Mesothelial cell of epicardium (in vitro differentiated cells): ENCODE measurements around the gene R3HDM2. TPM values are rescaled to one million over a fixed set of nuclear protein-coding genes. Genes with fewer than 3 reads are reported as not detected.

Source experiments
- DNase-seq, 2 experiments: peaks; one replicate each; pipeline ENCODE4 v3.0.0; 2021; ENCODE audit warnings: low spot score in 2 of 2; ENCODE audit not compliant: unreplicated experiment in 2 of 2
- H3K27ac Mint-ChIP-seq: 2 replicates; pipeline ENCODE4 v1.8.0; 2021; ENCODE audit warnings: mixed read lengths
- H3K27me3 Mint-ChIP-seq: 2 replicates; pipeline ENCODE4 v1.8.0; 2021; ENCODE audit warnings: low read depth, mixed read lengths
- H3K36me3 Mint-ChIP-seq: 2 replicates; pipeline ENCODE4 v1.8.0; 2021; ENCODE audit warnings: mixed read lengths
- H3K4me1 Mint-ChIP-seq: 2 replicates; pipeline ENCODE4 v1.8.0; 2021; ENCODE audit warnings: mixed read lengths
- H3K4me3 Mint-ChIP-seq: 2 replicates; pipeline ENCODE4 v1.8.0; 2021; ENCODE audit warnings: mild to moderate bottlenecking, moderate library complexity, mixed read lengths
- H3K9me3 Mint-ChIP-seq: 2 replicates; pipeline ENCODE4 v1.8.0; 2021; ENCODE audit warnings: mixed read lengths
- CTCF ChIP-seq: fragments of 200-600 bp; sonication (generic); IDR thresholded peaks from one replicate; pipeline ENCODE4 v1.5.0; 2021; ENCODE audit warnings: antibody characterized with exemption; ENCODE audit not compliant: unreplicated experiment
- total RNA-seq: library from RNA; stranded (reverse); gene quantifications from 3 replicates; pipeline ENCODE4 v1.2.1, GENCODE V29; 2021

R3HDM2 gene
- total RNA-seq, 1 donor from 2014 or later: 111 TPM

- peaks cover 29% of the 10 kb centered on the region for H3K4me1 Mint-ChIP-seq
- H3K9me3 Mint-ChIP-seq: no peaks in the 10 kb centered on the region
- H3K27ac Mint-ChIP-seq: no peak overlapping the region
- H3K4me3 Mint-ChIP-seq: peak overlapping the region; percentile 81
- no peak for DNase-seq
- TF ChIP-seq CTCF: no peak
- H3K27me3 Mint-ChIP-seq: peaks cover 55% of the 10 kb centered on the region
- no peaks in the 10 kb centered on the region for H3K36me3 Mint-ChIP-seq
Observed at GRCh38 chr12:57460841-57461275, 30.0 kb upstream of the R3HDM2 start.

- Mint-ChIP-seq H3K4me1 (peaks cover 29% of the 10 kb centered on the region), H3K27ac (peak overlapping the region; percentile 18), H3K36me3 (no peaks in the 10 kb centered on the region), H3K4me3 (peak overlapping the region; percentile 81), H3K27me3 (peaks cover 55% of the 10 kb centered on the region), H3K9me3 (no peaks in the 10 kb centered on the region)
- no peak for DNase-seq
- TF ChIP-seq CTCF: no peak
Observed at GRCh38 chr12:57460468-57460784, 29.6 kb upstream of the R3HDM2 start.

- no peak for TF ChIP-seq CTCF
- Mint-ChIP-seq H3K4me3 (peak within 1 kb of the TSS; percentile 91), H3K9me3 (no peaks in the 10 kb centered on the region), H3K4me1 (peaks cover 29% of the 10 kb centered on the region), H3K36me3 (no peaks in the 10 kb centered on the region), H3K27me3 (peaks cover 54% of the 10 kb centered on the region), H3K27ac (peak within 1 kb of the TSS; percentile 93)
- DNase-seq: no peak
Observed at GRCh38 chr12:57459750-57460467, 29.1 kb upstream of the R3HDM2 start, which contains the start of gene GLI1. TSS of gene GLI1 (plus strand) at chr12:57459785. CDS start at chr12:57463692, 3,907 bp downstream.

GRCh38 chr12:57459055-57459749 lies 28.4 kb upstream of the R3HDM2 start:
- peak overlapping the region; percentile 93 for H3K27ac Mint-ChIP-seq
- TF ChIP-seq CTCF: peak; percentile 92
- peak; percentile 82 to 96 for DNase-seq
- H3K36me3 Mint-ChIP-seq: no peaks in the 10 kb centered on the region
- H3K27me3 Mint-ChIP-seq: peaks cover 47% of the 10 kb centered on the region
- peak overlapping the region; percentile 91 for H3K4me3 Mint-ChIP-seq
- H3K4me1 Mint-ChIP-seq: peaks cover 29% of the 10 kb centered on the region
- H3K9me3 Mint-ChIP-seq: no peaks in the 10 kb centered on the region

GRCh38 chr12:57458665-57459054 lies 27.8 kb upstream of the R3HDM2 start:
- H3K4me3 Mint-ChIP-seq: peak overlapping the region; percentile 91
- no peaks in the 10 kb centered on the region for H3K36me3 Mint-ChIP-seq
- no peak for TF ChIP-seq CTCF
- no peak for DNase-seq
- peaks cover 29% of the 10 kb centered on the region for H3K4me1 Mint-ChIP-seq
- H3K9me3 Mint-ChIP-seq: no peaks in the 10 kb centered on the region
- H3K27ac Mint-ChIP-seq: peak overlapping the region; percentile 93
- peaks cover 41% of the 10 kb centered on the region for H3K27me3 Mint-ChIP-seq
